Suprapubic skin (tissue), 3 donors: ENCODE data around the gene MGAT5.

Experiments used
- CTCF ChIP-seq, 2 donors: fragments of 200-600 bp in 1 of 2; fragments of 450-650 bp in 1 of 2; sonication (generic) in 1 of 2; IDR thresholded peaks; one replicate each; pipeline ENCODE4 v1.5.1; 2016 to 2019; ENCODE audit warnings: antibody characterized with exemption in 2 of 2, mild to moderate bottlenecking in 1 of 2, moderate library complexity in 1 of 2
- EP300 ChIP-seq: sonication (generic); formaldehyde crosslinking; IDR thresholded peaks from one replicate; pipeline ENCODE4 v1.6.1; 2017; ENCODE audit warnings: antibody characterized with exemption
- POLR2A ChIP-seq, 2 donors: fragments of 450-650 bp; IDR thresholded peaks; one replicate each; pipeline ENCODE4 v1.6.1; 2017; ENCODE audit warnings: antibody characterized with exemption in 2 of 2, mild to moderate bottlenecking in 2 of 2, moderate library complexity in 2 of 2

- TF ChIP-seq EP300 (no peak), CTCF (IDR thresholded peaks at IDR 0.05) (no peak), POLR2A (IDR thresholded peaks at IDR 0.05) (no peak)
Observed at GRCh38 chr2:134262684-134263083, 8.8 kb downstream of the MGAT5 start.
